Glomerular endothelial cell (primary cell): Measurements from ENCODE around the gene TEAD1. TPM values are rescaled to one million over a fixed set of nuclear protein-coding genes. Genes with fewer than 3 reads are reported as not detected.
A peak's percentile ranks its signal among the peaks of the same experiment; 100 is the strongest.

Experiments used
- DNase-seq: peaks from one replicate; pipeline ENCODE4 v3.0.0-alpha.2; 2011; ENCODE audit warnings: low read depth, low spot score; ENCODE audit errors: extremely low read depth
- total RNA-seq: library from RNA; depleted of rRNA; stranded (reverse); fragments of >200 nt; gene quantifications from 2 replicates; pipeline ENCODE4 v1.2.3, GENCODE V29; 2015

TEAD1 gene
- total RNA-seq, 1 donor from 2014 or later: 55.5 TPM

- no peak for DNase-seq
These were observed 31.7 kb downstream of the TEAD1 start for GRCh38 chr11:12705874-12706273.

- no peak for DNase-seq
These were observed 32.6 kb downstream of the TEAD1 start for GRCh38 chr11:12706545-12707499.

- DNase-seq: no peak
These were observed 33.3 kb downstream of the TEAD1 start for GRCh38 chr11:12707500-12707880.

DNA sequence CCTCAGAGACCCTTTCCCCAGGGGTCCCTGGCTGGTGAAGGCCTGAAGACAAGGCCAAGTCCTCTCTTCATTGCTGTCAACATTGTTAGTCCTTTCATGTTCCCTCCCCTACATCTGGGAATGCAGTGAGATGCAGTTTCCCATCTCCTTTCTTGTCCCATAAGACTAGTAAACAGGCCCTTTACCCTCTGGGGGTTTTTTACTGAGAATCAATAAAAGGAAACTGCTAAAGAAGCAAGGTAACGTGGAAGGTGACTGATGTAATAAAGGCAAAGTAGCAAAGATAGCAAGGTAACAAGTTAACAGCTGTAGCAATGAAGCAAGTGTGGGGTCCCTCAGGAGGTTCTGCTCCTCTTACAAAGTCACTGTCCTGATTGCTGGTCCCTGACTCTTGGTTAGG lies 37.3 kb downstream of the TEAD1 start:
- DNase-seq: no peak

GRCh38 chr11:12712132-12712531 lies 37.9 kb downstream of the TEAD1 start:
- no peak for DNase-seq

- no peak for DNase-seq
These were observed 40.9 kb downstream of the TEAD1 start for GRCh38 chr11:12715131-12715530.

- DNase-seq: no peak
These were observed 41.7 kb downstream of the TEAD1 start for GRCh38 chr11:12715941-12716340.

- DNase-seq: no peak
These were observed 42.6 kb downstream of the TEAD1 start for GRCh38 chr11:12716816-12717215.

- DNase-seq: no peak
These were observed 43.6 kb downstream of the TEAD1 start for GRCh38 chr11:12717851-12718291.

GRCh38 chr11:12719221-12719620 lies 45.0 kb downstream of the TEAD1 start:
- no peak for DNase-seq

- DNase-seq: no peak
These were observed 47.8 kb downstream of the TEAD1 start for GRCh38 chr11:12721816-12722604.

DNA sequence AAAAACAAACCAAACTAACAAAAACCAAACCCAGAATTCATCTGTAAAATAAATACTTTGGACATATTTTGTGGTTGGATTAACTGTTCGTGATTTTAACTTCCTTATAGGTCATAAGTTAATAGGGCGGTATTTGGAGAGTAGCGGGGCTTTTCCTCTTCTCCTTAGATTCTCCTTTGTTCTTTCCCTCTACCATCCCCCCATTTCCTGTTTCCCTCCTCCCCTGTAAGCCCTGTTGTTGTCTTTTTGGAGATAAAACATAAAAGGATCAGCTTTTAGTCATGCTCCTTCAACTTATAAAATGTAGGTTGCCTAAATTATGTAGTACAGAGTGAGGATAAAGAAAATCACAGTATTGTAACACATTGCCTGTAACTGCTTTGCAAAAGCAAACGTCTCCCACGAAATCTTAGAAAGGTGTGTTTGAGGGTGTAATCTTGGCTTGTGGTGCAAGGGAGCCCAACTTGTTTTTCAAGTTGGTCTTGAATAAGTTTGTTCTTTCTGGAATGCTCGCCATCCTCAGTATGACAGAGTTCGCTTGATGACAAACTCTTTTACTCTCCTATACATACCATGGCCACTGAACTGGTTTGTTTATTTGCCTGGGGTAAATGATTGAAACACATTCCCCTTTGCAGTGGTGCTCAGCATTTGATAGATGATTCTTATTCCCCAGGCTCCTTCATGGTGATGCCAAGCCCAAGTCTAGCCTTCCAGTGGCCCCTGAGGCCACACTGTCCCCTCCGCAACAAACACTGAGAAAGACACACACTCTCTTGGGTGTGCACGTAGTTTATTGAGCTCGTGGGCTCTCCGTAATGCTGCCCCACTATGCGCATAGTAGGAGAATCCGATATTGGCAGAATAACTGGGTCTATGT lies 49.4 kb downstream of the TEAD1 start:
- DNase-seq: no peak

DNA sequence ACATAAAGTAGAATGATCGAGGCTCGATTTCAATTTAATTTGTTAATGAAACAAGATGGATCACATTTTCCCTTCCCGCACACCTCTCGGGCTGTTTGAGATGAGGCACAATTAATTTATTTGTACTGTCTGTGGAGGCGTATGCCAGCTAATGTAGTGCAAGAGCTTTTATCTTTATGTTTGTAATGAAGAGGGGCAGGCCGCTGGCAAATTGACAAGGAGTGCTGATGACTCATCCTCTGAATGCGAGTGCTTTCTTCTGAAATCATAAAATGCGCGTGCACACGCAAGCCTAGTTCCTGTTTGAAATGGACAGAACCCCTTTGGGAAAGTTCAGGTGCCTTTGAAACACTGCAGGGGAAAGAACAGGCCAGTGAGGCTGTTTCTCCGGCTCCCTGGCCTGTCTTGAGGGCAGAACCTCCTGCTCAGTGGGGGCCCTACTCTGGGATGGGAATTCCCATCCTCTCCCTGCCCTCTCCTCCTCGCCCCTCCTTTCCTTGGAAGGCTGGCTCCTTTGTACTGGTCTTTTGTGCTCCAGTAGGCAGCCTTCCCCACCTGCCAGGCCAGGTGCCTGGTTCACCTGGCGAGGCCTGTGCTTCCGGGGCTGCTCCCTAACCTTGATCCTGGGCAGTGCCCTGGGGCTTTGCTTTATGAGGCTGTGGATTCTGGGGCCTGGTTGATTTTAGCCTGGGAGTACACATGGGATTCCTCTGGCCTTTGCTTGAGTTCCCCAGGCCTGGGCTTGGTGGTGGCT lies 50.3 kb downstream of the TEAD1 start:
- peak; percentile 92 for DNase-seq

DNA sequence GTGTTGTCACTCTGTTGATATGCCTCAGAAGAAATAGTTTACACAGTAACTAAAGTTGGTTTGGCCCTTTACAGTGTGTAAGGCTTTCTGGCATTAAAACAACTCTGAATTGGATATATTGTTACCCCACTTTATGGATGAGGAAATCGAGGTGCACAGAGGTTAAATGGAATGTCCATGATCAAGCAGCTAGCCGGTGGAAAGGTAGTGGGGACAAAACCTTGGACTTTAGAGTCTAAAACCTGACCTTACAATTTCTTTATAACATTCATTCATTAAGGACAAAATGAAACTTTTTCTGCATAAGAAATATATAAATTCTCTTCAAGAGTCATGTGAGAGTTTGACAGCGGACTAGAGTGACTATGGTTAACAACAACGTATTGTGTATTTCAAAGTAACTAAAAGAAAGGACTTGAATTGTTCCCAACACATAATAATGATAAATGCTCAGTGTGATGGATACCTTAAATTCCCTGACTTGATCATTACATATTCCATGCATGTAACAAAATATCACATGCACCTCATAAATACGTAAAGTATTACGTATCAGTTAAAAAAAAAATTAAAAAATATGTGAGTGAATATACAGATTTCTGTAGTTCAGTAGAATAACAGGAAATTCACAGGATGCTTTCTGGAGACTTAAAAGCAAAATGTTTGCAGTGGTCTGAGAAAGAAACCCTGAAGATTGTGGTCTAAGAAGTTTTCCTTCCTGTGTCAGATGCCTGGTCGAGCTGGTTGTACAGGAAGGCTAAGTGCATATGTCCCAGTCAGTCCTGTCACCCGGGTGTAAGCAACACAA lies 51.0 kb downstream of the TEAD1 start:
- peak; percentile 90 for DNase-seq

- DNase-seq: no peak
These were observed 51.9 kb downstream of the TEAD1 start for GRCh38 chr11:12725863-12726682.

GRCh38 chr11:12727563-12728211 lies 53.5 kb downstream of the TEAD1 start:
- DNase-seq: no peak

DNA sequence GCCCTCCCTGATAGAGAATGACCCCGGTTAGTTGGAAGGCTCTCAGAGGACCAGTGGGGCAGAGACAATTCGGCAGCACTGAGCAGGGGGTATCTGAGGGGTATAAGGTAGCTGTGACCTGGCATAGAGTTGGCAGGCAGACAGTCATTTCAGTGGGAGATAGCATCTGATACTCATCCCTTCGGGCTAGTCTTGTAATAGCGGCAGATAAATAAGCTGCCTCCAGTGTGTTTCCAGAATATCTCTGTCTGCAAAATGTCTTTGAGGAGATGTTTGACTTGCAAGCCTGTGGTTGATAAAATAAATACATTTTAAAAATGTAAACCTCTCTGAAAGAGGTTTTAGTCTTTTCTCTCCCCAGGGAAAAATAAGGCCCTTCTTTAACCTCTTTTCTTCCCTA lies 54.2 kb downstream of the TEAD1 start:
- DNase-seq: no peak

- DNase-seq: no peak
These were observed 55.7 kb downstream of the TEAD1 start for GRCh38 chr11:12729941-12730340.
